ENCODE results near the gene NALCN.

DNA sequence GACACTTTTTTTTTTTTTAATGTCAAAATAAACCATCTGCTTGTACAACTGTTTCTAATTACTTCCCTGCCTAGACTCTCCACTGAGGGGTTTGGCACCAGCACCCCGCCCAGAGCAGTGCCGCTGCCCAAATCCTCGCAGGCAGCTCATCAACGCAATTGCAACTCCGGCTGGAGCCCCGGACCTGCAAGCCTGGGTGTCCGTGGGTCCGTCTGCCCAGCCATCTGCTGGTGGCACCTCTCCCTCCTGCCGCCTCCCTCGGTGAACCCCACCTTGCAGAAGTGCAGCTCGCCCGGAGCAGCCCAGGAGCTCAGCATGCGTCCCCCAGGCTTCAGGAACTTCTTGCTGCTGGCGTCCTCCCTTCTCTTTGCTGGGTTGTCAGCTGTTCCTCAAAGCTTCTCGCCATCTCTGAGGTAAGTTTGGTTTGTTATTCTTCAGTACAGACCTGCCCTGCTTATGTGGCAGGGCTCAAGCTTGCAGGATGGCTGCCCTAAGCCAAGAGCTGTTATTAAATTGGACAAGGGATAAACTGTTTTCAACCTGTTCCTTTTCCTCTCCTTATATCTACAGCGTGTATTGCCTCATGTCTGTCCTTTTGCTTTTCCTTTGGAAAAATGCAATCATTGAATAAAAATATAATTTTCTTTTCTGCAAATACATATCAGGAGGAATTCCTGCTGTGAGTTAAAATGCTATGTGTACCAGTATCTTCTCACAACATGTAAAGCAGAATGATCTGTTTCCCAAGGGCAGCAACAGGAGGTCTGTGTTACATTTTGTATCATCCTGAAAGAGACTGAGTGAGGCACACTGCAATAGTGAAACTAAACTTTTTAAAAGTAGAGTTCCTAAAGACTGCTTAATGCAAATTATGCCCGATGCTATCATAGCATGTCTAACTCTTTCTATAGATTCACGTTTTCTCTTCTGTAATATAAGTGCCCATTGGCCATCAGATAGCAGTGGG is 36.5 kb upstream of the NALCN start, which contains the start of gene ITGBL1:
- TF ChIP-seq, protein P1, sequence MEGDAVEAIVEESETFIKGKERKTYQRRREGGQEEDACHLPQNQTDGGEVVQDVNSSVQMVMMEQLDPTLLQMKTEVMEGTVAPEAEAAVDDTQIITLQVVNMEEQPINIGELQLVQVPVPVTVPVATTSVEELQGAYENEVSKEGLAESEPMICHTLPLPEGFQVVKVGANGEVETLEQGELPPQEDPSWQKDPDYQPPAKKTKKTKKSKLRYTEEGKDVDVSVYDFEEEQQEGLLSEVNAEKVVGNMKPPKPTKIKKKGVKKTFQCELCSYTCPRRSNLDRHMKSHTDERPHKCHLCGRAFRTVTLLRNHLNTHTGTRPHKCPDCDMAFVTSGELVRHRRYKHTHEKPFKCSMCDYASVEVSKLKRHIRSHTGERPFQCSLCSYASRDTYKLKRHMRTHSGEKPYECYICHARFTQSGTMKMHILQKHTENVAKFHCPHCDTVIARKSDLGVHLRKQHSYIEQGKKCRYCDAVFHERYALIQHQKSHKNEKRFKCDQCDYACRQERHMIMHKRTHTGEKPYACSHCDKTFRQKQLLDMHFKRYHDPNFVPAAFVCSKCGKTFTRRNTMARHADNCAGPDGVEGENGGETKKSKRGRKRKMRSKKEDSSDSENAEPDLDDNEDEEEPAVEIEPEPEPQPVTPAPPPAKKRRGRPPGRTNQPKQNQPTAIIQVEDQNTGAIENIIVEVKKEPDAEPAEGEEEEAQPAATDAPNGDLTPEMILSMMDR (IDR thresholded peaks at IDR 0.05 in 8 of 11, conservative IDR thresholded peaks at IDR 0.05 in 3 of 11) = no peak
- no peak for TF ChIP-seq POLR2AphosphoS5 (IDR thresholded peaks at IDR 0.05)
